BE2C (cell line): ENCODE results near the gene BCO1.

Experiments used
- DNase-seq: peaks from one replicate; pipeline ENCODE4 v3.0.0-alpha.2; 2020
- H3K27me3 ChIP-seq: fragments of 250-450 bp; sonication (Bioruptor Pico); 2 replicates; pipeline ENCODE4 v1.5.1; 2020; ENCODE audit warnings: mild to moderate bottlenecking
- H3K36me3 ChIP-seq: fragments of 250-450 bp; sonication (Bioruptor Pico); 2 replicates; pipeline ENCODE4 v1.5.1; 2020; ENCODE audit warnings: mild to moderate bottlenecking
- H3K4me1 ChIP-seq: fragments of 250-450 bp; sonication (Bioruptor Pico); 2 replicates; pipeline ENCODE4 v1.5.1; 2020
- H3K4me3 ChIP-seq: 2 replicates; pipeline ENCODE4 v1.5.1; 2011; ENCODE audit warnings: low read depth, low read length
- H3K9me3 ChIP-seq: fragments of 250-450 bp; sonication (Bioruptor Pico); 2 replicates; pipeline ENCODE4 v1.5.1; 2020
- TF ChIP-seq, protein P1 (sequence below): IDR thresholded peaks from 2 replicates; pipeline ENCODE4 v1.5.1; 2012; ENCODE audit warnings: mild to moderate bottlenecking, low read depth, low read length

Gene BCO1

DNA sequence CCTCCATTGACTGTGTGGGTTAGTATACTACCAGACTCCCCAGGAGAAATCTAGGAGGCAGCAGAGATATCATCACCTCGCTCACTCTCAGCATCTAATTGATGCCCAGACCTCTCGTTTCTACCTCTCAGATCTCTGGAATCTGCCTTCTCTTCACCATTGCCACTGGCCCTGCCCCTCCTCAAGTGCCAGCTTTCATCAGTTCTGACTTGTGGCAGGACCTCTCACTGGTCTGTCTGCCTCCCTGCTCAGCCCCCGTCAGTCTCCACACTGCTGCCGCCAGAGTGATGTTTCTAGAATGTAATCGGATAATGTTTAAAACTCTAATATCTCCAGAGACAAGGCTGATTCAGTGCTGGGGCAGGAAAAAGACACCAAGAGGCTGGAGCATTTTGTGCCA lies 91.5 kb downstream of the BCO1 start:
- no peak for DNase-seq
- Histone ChIP-seq H3K4me3 (no peak overlapping the region), H3K9me3 (no peaks in the 10 kb centered on the region), H3K4me1 (peaks cover 14% of the 10 kb centered on the region), H3K27me3 (no peaks in the 10 kb centered on the region), H3K36me3 (no peaks in the 10 kb centered on the region)
- TF ChIP-seq, protein P1, sequence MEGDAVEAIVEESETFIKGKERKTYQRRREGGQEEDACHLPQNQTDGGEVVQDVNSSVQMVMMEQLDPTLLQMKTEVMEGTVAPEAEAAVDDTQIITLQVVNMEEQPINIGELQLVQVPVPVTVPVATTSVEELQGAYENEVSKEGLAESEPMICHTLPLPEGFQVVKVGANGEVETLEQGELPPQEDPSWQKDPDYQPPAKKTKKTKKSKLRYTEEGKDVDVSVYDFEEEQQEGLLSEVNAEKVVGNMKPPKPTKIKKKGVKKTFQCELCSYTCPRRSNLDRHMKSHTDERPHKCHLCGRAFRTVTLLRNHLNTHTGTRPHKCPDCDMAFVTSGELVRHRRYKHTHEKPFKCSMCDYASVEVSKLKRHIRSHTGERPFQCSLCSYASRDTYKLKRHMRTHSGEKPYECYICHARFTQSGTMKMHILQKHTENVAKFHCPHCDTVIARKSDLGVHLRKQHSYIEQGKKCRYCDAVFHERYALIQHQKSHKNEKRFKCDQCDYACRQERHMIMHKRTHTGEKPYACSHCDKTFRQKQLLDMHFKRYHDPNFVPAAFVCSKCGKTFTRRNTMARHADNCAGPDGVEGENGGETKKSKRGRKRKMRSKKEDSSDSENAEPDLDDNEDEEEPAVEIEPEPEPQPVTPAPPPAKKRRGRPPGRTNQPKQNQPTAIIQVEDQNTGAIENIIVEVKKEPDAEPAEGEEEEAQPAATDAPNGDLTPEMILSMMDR: no peak

- H3K4me1 ChIP-seq: peaks cover 12% of the 10 kb centered on the region
- H3K36me3 ChIP-seq: no peaks in the 10 kb centered on the region
- H3K4me3 ChIP-seq: no peak overlapping the region
- no peaks in the 10 kb centered on the region for H3K27me3 ChIP-seq
- DNase-seq: no peak
- TF ChIP-seq, protein P1: no peak
- H3K9me3 ChIP-seq: no peaks in the 10 kb centered on the region; the same call in 1 of the 2 replicates
Observed at GRCh38 chr16:81333356-81333755, 94.9 kb downstream of the BCO1 start.

DNA sequence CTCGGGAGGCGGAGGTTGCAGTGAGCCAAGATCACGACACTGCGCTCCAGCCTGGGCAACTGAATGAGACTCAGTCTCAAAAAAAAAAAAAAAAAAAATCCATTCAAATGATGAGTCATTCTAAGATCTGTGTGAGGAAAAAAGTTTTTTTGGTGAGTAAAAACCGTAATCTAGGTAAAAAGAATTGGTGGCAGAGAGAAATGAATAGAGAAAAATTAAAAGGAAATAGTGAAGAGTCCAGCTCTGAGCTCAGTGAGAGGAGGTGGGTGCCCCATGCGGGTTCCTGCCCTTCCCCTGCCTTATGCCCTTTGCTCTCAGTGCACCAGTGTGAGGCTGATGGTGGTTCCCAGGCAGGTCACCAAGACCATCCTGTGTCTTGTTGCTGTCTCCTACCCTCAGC lies 97.2 kb downstream of the BCO1 start:
- no peaks in the 10 kb centered on the region; the same call in 1 of the 2 replicates for H3K9me3 ChIP-seq
- H3K4me1 ChIP-seq: no peaks in the 10 kb centered on the region
- TF ChIP-seq, protein P1: no peak
- no peak for DNase-seq
- no peak overlapping the region for H3K4me3 ChIP-seq
- H3K27me3 ChIP-seq: no peaks in the 10 kb centered on the region
- no peaks in the 10 kb centered on the region for H3K36me3 ChIP-seq

- no peak overlapping the region for H3K4me3 ChIP-seq
- no peaks in the 10 kb centered on the region for H3K36me3 ChIP-seq
- H3K27me3 ChIP-seq: no peaks in the 10 kb centered on the region
- no peaks in the 10 kb centered on the region for H3K4me1 ChIP-seq
- TF ChIP-seq, protein P1: no peak
- no peaks in the 10 kb centered on the region; the same call in 1 of the 2 replicates for H3K9me3 ChIP-seq
- DNase-seq: no peak
Observed at GRCh38 chr16:81337097-81337496, 98.6 kb downstream of the BCO1 start.
